HCT116 (cell line): ENCODE measurements around the gene MEIS2. TPM values are rescaled to one million over a fixed set of nuclear protein-coding genes. Genes with fewer than 3 reads are reported as not detected.

ENCODE experiments used
- ATAC-seq: fragments of 200-7000 bp; cut with Tn5 transposase; 2 replicates; pipeline ENCODE4 v1.9.1; 2020; ENCODE audit warnings: mild to moderate bottlenecking, moderate library complexity
- BruUV-seq: library from RNA; stranded (reverse); fragments of 400-500 nt; replicated peaks from 2 replicates; lab custom pipeline; 2021; lab: Mats Ljungman, UMichigan
- CTCF ChIA-PET: fragments of 300-600 bp; sonication (Branson Sonifier 250); formaldehyde crosslinking; loops from one replicate; lab custom pipeline; 2021; ENCODE audit warnings: antibody characterized with exemption; lab: Charles Lee
- POLR2A ChIA-PET: fragments of 300-600, 350-600 bp; sonication (Branson Sonifier 250); formaldehyde crosslinking; loops from one replicate; lab custom pipeline; 2021; ENCODE audit warnings: antibody characterized with exemption; lab: Charles Lee
- RAD21 ChIA-PET, 2 experiments: fragments of 300-600 bp; sonication (Branson Sonifier 250); formaldehyde crosslinking; loops; one replicate each; lab custom pipeline; 2023; ENCODE audit warnings: low total read pairs in 2 of 2; ENCODE audit not compliant: uncharacterized antibody in 2 of 2, unreplicated experiment in 2 of 2, low non-redundant PET in 1 of 2; lab: Charles Lee
- DNase-seq: peaks from one replicate; pipeline ENCODE4 v3.0.0-alpha.2; 2010; ENCODE audit warnings: low read depth, low spot score
- H2AFZ ChIP-seq: fragments of 200-600 bp; shearing (Covaris generic), sonication (generic); 2 replicates; pipeline ENCODE4 v1.6.1; 2017; ENCODE audit warnings: low read depth, mixed run types, mixed read lengths, antibody characterized with exemption, low read length; ENCODE audit not compliant: poor library complexity, severe bottlenecking
- H3K27ac ChIP-seq: 2 replicates; pipeline ENCODE4 v1.5.1; 2012; ENCODE audit warnings: low read depth, low read length
- H3K27me3 ChIP-seq: fragments of 200-600 bp; sonication (generic); 2 replicates; pipeline ENCODE4 v1.6.1; 2016; ENCODE audit warnings: mixed run types, low read length, mixed read lengths; ENCODE audit not compliant: insufficient read depth
- H3K36me3 ChIP-seq, 2 experiments: fragments of 200-500 bp in 1 of 2; fragments of 200-600 bp in 1 of 2; sonication (Bioruptor generic) in 1 of 2; sonication (generic) in 1 of 2; 2 replicates each; pipeline versions ENCODE4 v1.5.1 to v1.6.1; 2014 to 2016; ENCODE audit warnings: low read length in 2 of 2, inconsistent platforms in 1 of 2, mixed read lengths in 1 of 2, mixed run types in 1 of 2; ENCODE audit not compliant: insufficient read depth in 2 of 2, control insufficient read depth in 1 of 2
- H3K4me1 ChIP-seq, 2 experiments: fragments of 200-600 bp in 1 of 2; sonication (generic) in 1 of 2; 2 replicates each; pipeline versions ENCODE4 v1.5.1 to v1.6.1; 2012 to 2017; ENCODE audit warnings: low read length in 2 of 2, inconsistent platforms in 1 of 2, mild to moderate bottlenecking in 1 of 2, mixed read lengths in 1 of 2, mixed run types in 1 of 2, moderate library complexity in 1 of 2; ENCODE audit not compliant: insufficient read depth in 2 of 2, control insufficient read depth in 1 of 2
- H3K4me2 ChIP-seq: fragments of 200-600 bp; sonication (generic); 2 replicates; pipeline ENCODE4 v1.6.1; 2017; ENCODE audit warnings: mixed run types, low read length, mixed read lengths
- H3K4me3 ChIP-seq, 2 experiments: fragments of 200-600 bp in 1 of 2; sonication (generic) in 1 of 2; replicated peaks in 1 of 2; 2 replicates each; pipeline ENCODE4 v1.5.1; 2011 to 2016; ENCODE audit warnings: low read length in 2 of 2, control low read depth in 1 of 2, low read depth in 1 of 2, mild to moderate bottlenecking in 1 of 2, mixed read lengths in 1 of 2, mixed run types in 1 of 2
- H3K79me2 ChIP-seq: fragments of 200-600 bp; sonication (generic); 2 replicates; pipeline ENCODE4 v1.6.1; 2017; ENCODE audit warnings: mild to moderate bottlenecking, mixed run types, low read length, moderate library complexity, mixed read lengths; ENCODE audit not compliant: insufficient read depth
- H3K9ac ChIP-seq: fragments of 200-600 bp; sonication (generic); 2 replicates; pipeline ENCODE4 v1.6.1; 2016; ENCODE audit warnings: low read length, mixed read lengths
- H3K9me2 ChIP-seq: fragments of 200-600 bp; sonication (generic), shearing (Covaris generic); 2 replicates; pipeline ENCODE4 v1.6.1; 2017; ENCODE audit warnings: mixed run types, mild to moderate bottlenecking, moderate library complexity; ENCODE audit not compliant: insufficient read depth
- H3K9me3 ChIP-seq, 2 experiments: fragments of 200-500 bp in 1 of 2; fragments of 200-600 bp in 1 of 2; sonication (Bioruptor generic) in 1 of 2; sonication (generic) in 1 of 2; 2 replicates each; pipeline ENCODE4 v1.6.1; 2014 to 2017; ENCODE audit warnings: low read length in 2 of 2, mixed read lengths in 2 of 2, inconsistent platforms in 1 of 2, low read depth in 1 of 2, mild to moderate bottlenecking in 1 of 2, mixed run types in 1 of 2, moderate library complexity in 1 of 2; ENCODE audit not compliant: control insufficient read depth in 1 of 2, insufficient read depth in 1 of 2
- H4K20me1 ChIP-seq: fragments of 200-600 bp; sonication (generic), shearing (Covaris generic); 2 replicates; pipeline ENCODE4 v1.6.1; 2017; ENCODE audit warnings: mixed run types, mild to moderate bottlenecking, moderate library complexity; ENCODE audit not compliant: insufficient read depth
- CTCF ChIP-seq, 3 experiments: fragments of 200-600 bp in 1 of 3; sonication (generic) in 1 of 3; IDR thresholded peaks in 2 of 3; conservative IDR thresholded peaks in 1 of 3; 2 replicates each; pipeline ENCODE4 v1.5.1; 2012 to 2017; ENCODE audit warnings: low read depth in 2 of 3, low read length in 2 of 3, antibody characterized with exemption in 1 of 3, borderline replicate concordance in 1 of 3, control low read depth in 1 of 3, mild to moderate bottlenecking in 1 of 3, mixed read lengths in 1 of 3, mixed run types in 1 of 3, moderate library complexity in 1 of 3; ENCODE audit not compliant: insufficient read depth in 1 of 3
- ELF1 ChIP-seq: IDR thresholded peaks from 2 replicates; pipeline ENCODE4 v1.6.1; 2012; ENCODE audit warnings: low read depth, borderline replicate concordance
- REST ChIP-seq: IDR thresholded peaks from 2 replicates; pipeline ENCODE4 v1.6.1; 2012; ENCODE audit warnings: low read depth
- SRF ChIP-seq: IDR thresholded peaks from 2 replicates; pipeline ENCODE4 v1.6.1; 2012; ENCODE audit warnings: low read depth
- intact Hi-C: fragments of 100-400 bp; cut with micrococcal nuclease; formaldehyde crosslinking; loops from 2 replicates; pipeline ENCODE4 v1.10.0; 2022
- total RNA-seq: library from RNA; stranded (reverse); gene quantifications from one replicate; pipeline ENCODE4 v1.2.1, GENCODE V29; 2021; ENCODE audit not compliant: unreplicated experiment

MEIS2 gene
- total RNA-seq, 1 experiment from 2014 or later, result 11.5 TPM

- Histone ChIP-seq H2AFZ (peak overlapping the region; percentile 90), H3K79me2 (no peaks in the 10 kb centered on the region), H3K36me3 (no peaks in the 10 kb centered on the region), H3K4me2 (no peak overlapping the region), H3K4me3 (no peak overlapping the region), H3K9me3 (no peaks in the 10 kb centered on the region), H3K9me2 (no peaks in the 10 kb centered on the region), H3K27me3 (no peaks in the 10 kb centered on the region), H3K27ac (no peak overlapping the region), H3K9ac (no peak overlapping the region), H3K4me1 (no peaks in the 10 kb centered on the region), H4K20me1 (no peaks in the 10 kb centered on the region)
- intact Hi-C loops, result loop anchor here (2.0 to 10.0 kb wide), 3 partner anchors 634 to 1380 kb away; no protein-coding TSS in a partner anchor
- ChIA-PET RAD21 (interaction anchor here in 1 of 2 experiments (0.6 kb wide), 1 partner anchor 1319 kb away, joined by 3 read pairs; the partner anchor contains the start of gene FAM98B), CTCF (interaction anchor here (0.7 to 3.8 kb wide), 7 partner anchors 9 to 1846 kb away, joined by 3 to 27 read pairs (median 5); no protein-coding TSS in a partner anchor), POLR2A (no interaction called here)
- no TSS peak for BruUV-seq
- DNase-seq, result peak; percentile 24
- ATAC-seq, result peak; percentile 84
- TF ChIP-seq CTCF (IDR thresholded peaks at IDR 0.05 in 2 of 3, conservative IDR thresholded peaks at IDR 0.05 in 1 of 3; ENCODE audit: borderline replicate concordance in 1 of 3, insufficient read depth in 1 of 3, low read depth in 2 of 3, low read length in 2 of 3) (peak in 2 of 3 experiments; percentile 56 to 65; a peak in 4 of 6 replicates), REST (no peak), ELF1 (no peak), SRF (no peak)
These were observed 34.9 kb upstream of the MEIS2 start for GRCh38 chr15:37135225-37135624.
